HCT116 (cell line): ENCODE data around the gene HEBP1. TPM values are rescaled to one million over a fixed set of nuclear protein-coding genes. Genes with fewer than 3 reads are reported as not detected.

Source experiments
- ATAC-seq: fragments of 200-7000 bp; cut with Tn5 transposase; 2 replicates; pipeline ENCODE4 v1.9.1; 2020; ENCODE audit warnings: mild to moderate bottlenecking, moderate library complexity
- BruUV-seq: library from RNA; stranded (reverse); fragments of 400-500 nt; replicated peaks from 2 replicates; lab custom pipeline; 2021; lab: Mats Ljungman, UMichigan
- CTCF ChIA-PET: fragments of 300-600 bp; sonication (Branson Sonifier 250); formaldehyde crosslinking; loops from one replicate; lab custom pipeline; 2021; ENCODE audit warnings: antibody characterized with exemption; lab: Charles Lee
- POLR2A ChIA-PET: fragments of 300-600, 350-600 bp; sonication (Branson Sonifier 250); formaldehyde crosslinking; loops from one replicate; lab custom pipeline; 2021; ENCODE audit warnings: antibody characterized with exemption; lab: Charles Lee
- RAD21 ChIA-PET, 2 experiments: fragments of 300-600 bp; sonication (Branson Sonifier 250); formaldehyde crosslinking; loops; one replicate each; lab custom pipeline; 2023; ENCODE audit warnings: low total read pairs in 2 of 2; ENCODE audit not compliant: uncharacterized antibody in 2 of 2, unreplicated experiment in 2 of 2, low non-redundant PET in 1 of 2; lab: Charles Lee
- DNase-seq: peaks from one replicate; pipeline ENCODE4 v3.0.0-alpha.2; 2010; ENCODE audit warnings: low read depth, low spot score
- H2AFZ ChIP-seq: fragments of 200-600 bp; shearing (Covaris generic), sonication (generic); 2 replicates; pipeline ENCODE4 v1.6.1; 2017; ENCODE audit warnings: low read depth, mixed run types, mixed read lengths, antibody characterized with exemption, low read length; ENCODE audit not compliant: poor library complexity, severe bottlenecking
- H3K27ac ChIP-seq: 2 replicates; pipeline ENCODE4 v1.5.1; 2012; ENCODE audit warnings: low read depth, low read length
- H3K27me3 ChIP-seq: fragments of 200-600 bp; sonication (generic); 2 replicates; pipeline ENCODE4 v1.6.1; 2016; ENCODE audit warnings: mixed run types, low read length, mixed read lengths; ENCODE audit not compliant: insufficient read depth
- H3K36me3 ChIP-seq, 2 experiments: fragments of 200-500 bp in 1 of 2; fragments of 200-600 bp in 1 of 2; sonication (Bioruptor generic) in 1 of 2; sonication (generic) in 1 of 2; 2 replicates each; pipeline versions ENCODE4 v1.5.1 to v1.6.1; 2014 to 2016; ENCODE audit warnings: low read length in 2 of 2, inconsistent platforms in 1 of 2, mixed read lengths in 1 of 2, mixed run types in 1 of 2; ENCODE audit not compliant: insufficient read depth in 2 of 2, control insufficient read depth in 1 of 2
- H3K4me1 ChIP-seq, 2 experiments: fragments of 200-600 bp in 1 of 2; sonication (generic) in 1 of 2; 2 replicates each; pipeline versions ENCODE4 v1.5.1 to v1.6.1; 2012 to 2017; ENCODE audit warnings: low read length in 2 of 2, inconsistent platforms in 1 of 2, mild to moderate bottlenecking in 1 of 2, mixed read lengths in 1 of 2, mixed run types in 1 of 2, moderate library complexity in 1 of 2; ENCODE audit not compliant: insufficient read depth in 2 of 2, control insufficient read depth in 1 of 2
- H3K4me2 ChIP-seq: fragments of 200-600 bp; sonication (generic); 2 replicates; pipeline ENCODE4 v1.6.1; 2017; ENCODE audit warnings: mixed run types, low read length, mixed read lengths
- H3K4me3 ChIP-seq, 2 experiments: fragments of 200-600 bp in 1 of 2; sonication (generic) in 1 of 2; replicated peaks in 1 of 2; 2 replicates each; pipeline ENCODE4 v1.5.1; 2011 to 2016; ENCODE audit warnings: low read length in 2 of 2, control low read depth in 1 of 2, low read depth in 1 of 2, mild to moderate bottlenecking in 1 of 2, mixed read lengths in 1 of 2, mixed run types in 1 of 2
- H3K79me2 ChIP-seq: fragments of 200-600 bp; sonication (generic); 2 replicates; pipeline ENCODE4 v1.6.1; 2017; ENCODE audit warnings: mild to moderate bottlenecking, mixed run types, low read length, moderate library complexity, mixed read lengths; ENCODE audit not compliant: insufficient read depth
- H3K9ac ChIP-seq: fragments of 200-600 bp; sonication (generic); 2 replicates; pipeline ENCODE4 v1.6.1; 2016; ENCODE audit warnings: low read length, mixed read lengths
- H3K9me2 ChIP-seq: fragments of 200-600 bp; sonication (generic), shearing (Covaris generic); 2 replicates; pipeline ENCODE4 v1.6.1; 2017; ENCODE audit warnings: mixed run types, mild to moderate bottlenecking, moderate library complexity; ENCODE audit not compliant: insufficient read depth
- H3K9me3 ChIP-seq, 2 experiments: fragments of 200-500 bp in 1 of 2; fragments of 200-600 bp in 1 of 2; sonication (Bioruptor generic) in 1 of 2; sonication (generic) in 1 of 2; 2 replicates each; pipeline ENCODE4 v1.6.1; 2014 to 2017; ENCODE audit warnings: low read length in 2 of 2, mixed read lengths in 2 of 2, inconsistent platforms in 1 of 2, low read depth in 1 of 2, mild to moderate bottlenecking in 1 of 2, mixed run types in 1 of 2, moderate library complexity in 1 of 2; ENCODE audit not compliant: control insufficient read depth in 1 of 2, insufficient read depth in 1 of 2
- H4K20me1 ChIP-seq: fragments of 200-600 bp; sonication (generic), shearing (Covaris generic); 2 replicates; pipeline ENCODE4 v1.6.1; 2017; ENCODE audit warnings: mixed run types, mild to moderate bottlenecking, moderate library complexity; ENCODE audit not compliant: insufficient read depth
- CBX3 ChIP-seq: IDR thresholded peaks from 2 replicates; pipeline ENCODE4 v1.6.1; 2012; ENCODE audit warnings: low read depth
- CEBPB ChIP-seq: IDR thresholded peaks from 2 replicates; pipeline ENCODE4 v1.6.1; 2012; ENCODE audit warnings: low read depth
- CTCF ChIP-seq, 3 experiments: fragments of 200-600 bp in 1 of 3; sonication (generic) in 1 of 3; IDR thresholded peaks in 2 of 3; conservative IDR thresholded peaks in 1 of 3; 2 replicates each; pipeline ENCODE4 v1.5.1; 2012 to 2017; ENCODE audit warnings: low read depth in 2 of 3, low read length in 2 of 3, antibody characterized with exemption in 1 of 3, borderline replicate concordance in 1 of 3, control low read depth in 1 of 3, mild to moderate bottlenecking in 1 of 3, mixed read lengths in 1 of 3, mixed run types in 1 of 3, moderate library complexity in 1 of 3; ENCODE audit not compliant: insufficient read depth in 1 of 3
- ELF1 ChIP-seq: IDR thresholded peaks from 2 replicates; pipeline ENCODE4 v1.6.1; 2012; ENCODE audit warnings: low read depth, borderline replicate concordance
- EZH2phosphoT487 ChIP-seq: fragments of 200-600 bp; IDR thresholded peaks from 2 replicates; pipeline ENCODE4 v1.6.1; 2018; ENCODE audit warnings: antibody characterized with exemption, borderline replicate concordance
- MAX ChIP-seq: IDR thresholded peaks from 2 replicates; pipeline ENCODE4 v1.6.1; 2012
- POLR2A ChIP-seq: IDR thresholded peaks from 2 replicates; pipeline ENCODE4 v1.7.0; 2011; ENCODE audit warnings: borderline replicate concordance; ENCODE audit not compliant: insufficient read depth, insufficient read length; ENCODE audit errors: extremely low read depth
- POLR2AphosphoS5 ChIP-seq: IDR thresholded peaks from 2 replicates; pipeline ENCODE4 v1.6.1; 2011; ENCODE audit warnings: mild to moderate bottlenecking, low read depth, low read length, moderate library complexity
- intact Hi-C: fragments of 100-400 bp; cut with micrococcal nuclease; formaldehyde crosslinking; loops from 2 replicates; pipeline ENCODE4 v1.10.0; 2022
- total RNA-seq: library from RNA; stranded (reverse); gene quantifications from one replicate; pipeline ENCODE4 v1.2.1, GENCODE V29; 2021; ENCODE audit not compliant: unreplicated experiment

The HEBP1 gene
- total RNA-seq, 1 experiment from 2014 or later: 41.0 TPM

DNA sequence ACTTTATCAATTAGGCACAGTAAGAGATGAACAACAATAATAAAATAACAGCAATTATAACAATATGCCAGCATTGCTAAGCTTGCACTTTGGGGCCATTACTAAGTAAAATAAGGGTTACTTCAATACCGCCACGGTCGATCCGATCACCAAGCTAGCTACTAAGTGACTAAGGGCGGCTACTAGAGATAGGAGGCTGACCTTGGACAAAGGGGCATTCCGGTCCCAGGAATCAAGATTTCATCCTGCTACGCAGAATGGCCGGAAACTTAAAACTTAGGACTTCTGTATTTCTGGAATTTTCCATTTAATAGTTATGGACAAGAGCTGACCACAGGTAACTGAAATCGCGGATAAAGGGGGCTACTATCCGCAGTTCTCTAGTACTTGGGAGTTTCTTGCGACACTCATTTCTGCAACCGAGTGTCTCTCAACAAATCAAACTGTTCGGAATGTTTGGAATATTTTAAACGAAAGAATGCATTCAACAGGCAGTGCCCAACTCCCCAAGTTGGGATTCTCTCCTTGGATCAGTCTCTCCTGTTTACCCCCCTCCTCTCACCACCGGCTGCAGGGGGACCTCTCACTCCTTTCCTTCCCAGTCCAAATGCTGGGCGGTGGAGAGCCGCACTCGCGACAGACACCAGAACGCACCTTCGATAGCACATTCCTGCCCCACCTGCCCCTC, 650 bp downstream of the HEBP1 start (continued):
- no peak for TF ChIP-seq CTCF (IDR thresholded peaks at IDR 0.05 in 2 of 3, conservative IDR thresholded peaks at IDR 0.05 in 1 of 3; ENCODE audit: borderline replicate concordance in 1 of 3, insufficient read depth in 1 of 3, low read depth in 2 of 3, low read length in 2 of 3)
- no peak for TF ChIP-seq EZH2phosphoT487
- no peak for TF ChIP-seq ELF1

DNA sequence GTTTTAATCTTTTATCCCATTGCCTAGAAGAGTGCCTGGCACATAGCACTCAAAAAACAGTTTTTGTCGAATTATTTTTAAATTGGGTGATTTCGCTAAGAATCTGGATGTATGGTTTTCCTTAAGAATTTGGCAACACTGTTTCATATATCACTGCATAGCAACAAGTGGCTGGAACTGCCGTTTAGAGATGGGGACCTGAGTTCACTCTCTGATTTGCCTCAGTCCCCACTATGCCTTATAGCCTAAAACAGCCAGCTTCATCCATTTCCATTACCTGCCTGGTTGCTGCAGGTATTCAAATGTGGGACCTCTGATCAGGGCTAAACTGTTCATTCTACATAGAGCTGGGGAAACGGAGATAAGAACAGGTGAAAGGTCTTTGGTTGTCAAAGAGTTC, 1.8 kb downstream of the HEBP1 start:
- Histone ChIP-seq H3K4me1 (peaks cover 3 to 18% of the 10 kb centered on the region in 2 experiments; a peak in 3 of 4 replicates), H3K9me2 (no peaks in the 10 kb centered on the region), H3K27ac (no peak overlapping the region), H3K9ac (no peak overlapping the region), H3K4me2 (no peak overlapping the region)
- TF ChIP-seq MAX: no peak
- TF ChIP-seq CBX3: no peak
- no peak for TF ChIP-seq CEBPB
- TF ChIP-seq POLR2AphosphoS5: no peak
- TF ChIP-seq ELF1: no peak
- TF ChIP-seq POLR2A: no peak
- TF ChIP-seq, all 23 proteins: peak for 0
- Histone ChIP-seq H3K4me3 (no peak overlapping the region), H3K36me3 (peaks cover 0 to 2% of the 10 kb centered on the region in 2 experiments; a peak in 1 of 4 replicates), H2AFZ (no peak overlapping the region), H3K9me3 (no peaks in the 10 kb centered on the region), H3K27me3 (no peaks in the 10 kb centered on the region), H3K79me2 (peaks cover 25% of the 10 kb centered on the region), H4K20me1 (no peaks in the 10 kb centered on the region)
- DNase-seq (no peak), ATAC-seq (no peak)
- no TSS peak for BruUV-seq
- CTCF ChIA-PET: no interaction called here
- intact Hi-C loops: no loop called here
- POLR2A ChIA-PET: no interaction called here
- RAD21 ChIA-PET: no interaction called here
